ENCODE results near the gene EXOC2. TPM values are rescaled to one million over a fixed set of nuclear protein-coding genes. Genes with fewer than 3 reads are reported as not detected.
"Not testable (repeated sequence)": the region's sequence is repeated elsewhere in the genome, so short reads cannot be mapped to it uniquely, and the experiment has no call there.

The EXOC2 gene
- total and polyA plus RNA-seq, 5 experiments from 2014 or later: 28.6 to 40.3 (median 36.7) TPM

DNA sequence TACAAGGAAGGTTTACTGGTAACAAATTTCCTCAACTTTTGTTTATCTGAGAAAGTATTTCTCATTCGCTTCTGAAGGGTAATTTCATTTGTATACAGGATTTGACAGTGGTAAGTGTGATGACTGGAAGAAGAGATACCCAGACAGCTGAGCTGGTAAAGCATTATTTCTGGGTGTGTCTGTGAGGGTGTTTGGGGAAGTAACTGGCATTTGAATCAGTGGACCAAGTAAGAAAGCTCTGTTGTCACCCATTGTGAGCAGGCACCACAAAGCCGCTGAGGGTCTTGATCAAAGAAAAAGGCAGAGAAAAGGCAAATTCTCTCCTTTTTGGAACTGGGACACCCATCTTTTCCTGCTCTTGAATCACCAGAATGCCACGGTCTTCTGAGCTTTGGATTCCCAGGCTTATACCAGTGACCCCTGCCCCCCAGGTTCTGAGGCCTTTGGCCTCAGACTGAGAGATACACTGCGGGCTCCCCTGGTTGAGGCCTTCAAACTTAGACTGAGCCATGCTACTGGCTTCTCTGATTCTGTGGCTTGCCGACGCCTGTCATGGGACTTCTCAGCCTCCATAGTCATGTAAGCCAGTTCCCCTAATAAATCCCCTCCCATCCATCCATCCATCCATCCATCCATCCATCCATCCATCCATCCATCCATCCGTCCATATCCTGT, 25.5 kb downstream of the EXOC2 start:
- H3K27me3 Mint-ChIP-seq: no peaks in the 10 kb centered on the region
- H3K36me3 Mint-ChIP-seq: peaks cover 11 to 26% (median 22%) of the 10 kb centered on the region in 3 donors
- ATAC-seq (no peak), DNase-seq (no peak)
- no peak overlapping the region for H3K27ac Mint-ChIP-seq
- no peak overlapping the region for H3K4me3 Mint-ChIP-seq
- H3K4me1 Mint-ChIP-seq: peaks cover 25 to 51% (median 39%) of the 10 kb centered on the region in 4 donors
- POLR2A ChIA-PET: no interaction called here
- peaks cover 0 to 34% (median 9%) of the 10 kb centered on the region in 9 donors for H3K9me3 Mint-ChIP-seq

DNA sequence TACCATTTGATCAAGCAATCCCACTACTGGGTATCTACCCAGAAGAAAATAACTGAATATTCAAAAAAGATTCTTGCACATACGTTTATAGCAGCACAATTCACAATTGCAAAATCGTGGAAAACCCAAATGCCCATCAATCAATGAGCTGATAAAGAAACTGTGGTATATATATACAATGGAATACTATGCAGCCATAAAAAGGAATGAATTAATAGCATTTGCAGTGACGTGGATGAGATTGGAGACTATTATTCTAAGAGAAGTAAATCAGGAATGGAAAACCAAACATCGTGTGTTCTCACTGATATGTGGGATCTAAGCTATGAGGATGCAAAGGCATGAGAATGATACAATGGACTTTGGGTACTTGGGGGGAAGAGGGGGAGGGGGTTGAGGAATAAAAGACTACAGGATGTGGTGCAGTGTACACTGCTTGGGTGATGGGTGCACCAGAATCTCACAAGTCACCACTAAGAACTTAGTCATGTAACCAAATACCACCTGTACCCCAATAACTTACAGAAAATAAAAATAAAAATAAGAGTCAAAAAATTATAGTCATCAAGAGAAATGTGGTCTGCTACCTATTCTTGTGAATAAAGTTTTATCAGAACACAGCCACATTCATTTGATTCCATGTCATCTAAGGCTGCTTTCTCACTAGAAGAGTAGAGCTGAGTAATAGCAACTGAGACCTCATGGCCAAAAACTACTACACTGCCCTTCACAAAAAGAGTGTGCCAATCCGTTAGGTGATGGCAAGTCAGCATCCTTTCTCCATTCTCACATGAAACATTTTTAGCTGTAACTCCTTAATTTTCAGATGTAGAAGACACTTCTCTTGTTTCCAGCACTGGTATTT, 27.3 kb downstream of the EXOC2 start:
- no peak for ATAC-seq
- Mint-ChIP-seq H3K27me3 (no peaks in the 10 kb centered on the region), H3K36me3 (peaks cover 5 to 20% (median 19%) of the 10 kb centered on the region in 3 donors), H3K27ac (no peak overlapping the region), H3K4me3 (no peak overlapping the region), H3K9me3 (peaks cover 0 to 27% (median 6%) of the 10 kb centered on the region in 9 donors), H3K4me1 (peaks cover 40 to 63% (median 56%) of the 10 kb centered on the region in 4 donors)
- DNase-seq: no peak
- POLR2A ChIA-PET: no interaction called here

DNA sequence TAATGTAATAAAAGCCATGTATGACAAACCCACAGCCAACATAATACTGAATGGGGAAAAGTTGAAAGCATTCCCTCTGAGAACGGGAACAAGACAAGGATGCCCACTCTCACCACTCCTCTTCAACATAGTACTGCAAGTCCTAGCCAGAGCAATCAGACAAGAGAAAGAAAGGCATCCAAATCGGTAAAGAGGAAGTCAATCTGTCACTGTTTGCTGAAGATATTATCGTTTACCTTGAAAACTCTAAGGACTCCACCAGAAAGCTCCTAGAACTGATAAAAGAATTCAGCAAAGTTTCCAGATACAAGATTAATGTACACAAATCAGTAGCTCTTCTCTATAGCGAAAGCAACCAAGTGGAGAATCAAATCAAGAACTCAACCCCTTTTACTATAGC, 29.2 kb downstream of the EXOC2 start:
- Mint-ChIP-seq H3K4me3 (peak overlapping the region in 8 of 10 donors; percentile 0 to 54 (median 39)), H3K36me3 (peaks cover 5 to 18% (median 12%) of the 10 kb centered on the region in 3 donors), H3K9me3 (peaks cover 0 to 27% (median 6%) of the 10 kb centered on the region in 9 donors), H3K4me1 (peaks cover 54 to 79% (median 67%) of the 10 kb centered on the region in 4 donors), H3K27ac (peak overlapping the region in 5 of 10 donors; percentile 5 to 86 (median 28))
- ATAC-seq, H3K27me3 Mint-ChIP-seq, POLR2A ChIA-PET, DNase-seq: not testable (repeated sequence)

DNA sequence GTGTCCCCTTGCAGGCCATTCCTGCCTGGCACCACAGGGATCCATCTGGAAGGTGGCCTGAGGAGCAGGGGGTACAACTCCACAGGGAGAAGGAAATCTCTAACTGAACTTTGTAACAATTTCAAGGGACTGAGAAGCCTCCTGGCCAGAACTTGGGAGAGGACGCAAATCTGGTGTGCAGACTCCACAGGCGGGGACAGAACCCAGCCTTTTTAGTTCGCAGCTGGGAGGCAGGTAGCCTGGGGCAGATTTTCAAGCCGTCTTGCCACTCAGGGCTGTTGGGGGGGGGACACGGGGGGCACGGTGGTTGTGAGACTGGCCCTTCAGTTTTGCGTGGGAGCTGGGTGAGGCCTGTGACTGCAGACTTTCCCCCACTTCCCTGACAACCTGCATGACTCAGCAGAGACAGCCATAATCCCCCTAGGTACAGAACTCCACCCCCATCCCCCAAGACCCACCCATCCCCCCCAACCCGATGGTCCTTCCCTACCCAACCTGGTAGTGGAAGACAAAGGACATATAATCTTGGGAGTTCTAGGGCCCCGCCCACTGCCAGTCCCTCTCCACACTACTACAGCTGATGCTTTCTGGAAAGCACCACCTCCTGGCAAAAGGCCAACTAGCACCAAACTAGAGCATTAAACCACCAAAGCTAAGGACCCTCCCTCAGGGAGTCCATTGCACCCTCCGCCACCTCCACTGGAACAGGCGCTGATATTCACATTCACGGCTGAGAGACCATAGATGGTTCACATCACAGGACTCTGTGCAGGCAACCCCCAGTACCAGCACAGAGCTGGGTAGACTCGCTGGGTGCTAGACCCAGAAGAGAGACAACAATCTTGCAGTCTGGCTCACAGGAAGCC, 33.0 kb downstream of the EXOC2 start:
- peaks cover 11 to 31% (median 27%) of the 10 kb centered on the region in 3 donors for H3K36me3 Mint-ChIP-seq
- H3K27ac Mint-ChIP-seq: peak overlapping the region; percentile 52 to 89 (median 74)
- H3K27me3 Mint-ChIP-seq: no peaks in the 10 kb centered on the region
- peak in 1 of 2 donors; percentile 47 for ATAC-seq
- H3K4me3 Mint-ChIP-seq: peak overlapping the region in 9 of 10 donors; percentile 13 to 74 (median 66)
- peaks cover 53 to 71% (median 63%) of the 10 kb centered on the region in 4 donors for H3K4me1 Mint-ChIP-seq
- POLR2A ChIA-PET: interaction anchor here (0.6 kb wide), 1 partner anchor 17 kb away, joined by 4 read pairs; no protein-coding TSS in a partner anchor
- peaks cover 0 to 8% (median 2%) of the 10 kb centered on the region in 9 donors for H3K9me3 Mint-ChIP-seq
- peak in 3 of 10 donors; percentile 7 to 21 (median 10) for DNase-seq

DNA sequence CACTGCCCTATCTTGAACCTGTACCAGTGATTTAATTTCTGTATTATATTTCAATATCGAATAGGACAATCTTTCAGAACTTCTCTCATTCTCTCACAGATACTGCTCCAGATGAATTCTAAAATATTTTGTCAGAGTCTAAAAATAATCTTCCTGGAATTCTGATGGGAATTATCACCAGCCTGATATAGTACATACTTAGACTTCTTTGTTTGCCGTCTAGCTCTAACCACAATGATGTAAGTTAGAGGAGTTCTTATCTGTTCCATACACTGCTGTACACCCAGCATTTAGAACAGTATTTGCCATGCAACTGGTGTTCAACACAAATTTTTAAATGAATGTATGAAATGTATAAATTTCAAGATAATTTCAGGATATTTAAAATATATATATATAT, 34.7 kb downstream of the EXOC2 start:
- Mint-ChIP-seq H3K36me3 (peaks cover 17 to 40% (median 38%) of the 10 kb centered on the region in 3 donors), H3K4me3 (peak overlapping the region in 1 of 10 donors; percentile 1), H3K9me3 (peaks cover 0 to 5% (median 0%) of the 10 kb centered on the region in 9 donors), H3K27ac (peak overlapping the region in 4 of 10 donors; percentile 13 to 77 (median 37)), H3K27me3 (no peaks in the 10 kb centered on the region), H3K4me1 (peaks cover 45 to 60% (median 50%) of the 10 kb centered on the region in 4 donors)
- ATAC-seq (no peak), DNase-seq (no peak)
- POLR2A ChIA-PET: no interaction called here

DNA sequence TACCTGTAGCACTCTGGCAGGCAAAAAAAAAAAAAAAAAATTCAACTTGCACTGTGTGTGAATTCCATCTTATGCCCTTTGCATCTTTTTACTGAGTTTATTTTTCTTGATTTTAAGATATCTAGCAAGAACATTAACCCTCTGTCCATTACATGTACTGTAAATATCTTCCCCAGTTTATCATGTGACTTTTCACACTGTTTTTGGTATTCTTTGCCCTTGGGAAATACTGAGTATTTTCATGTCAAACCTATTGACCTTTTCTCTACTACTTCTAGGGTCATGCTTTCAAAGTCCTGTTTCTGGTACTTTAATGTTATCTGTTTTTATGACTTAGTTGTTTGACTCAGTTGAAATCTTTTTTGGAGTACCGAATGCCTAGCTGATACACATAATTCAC, 35.2 kb downstream of the EXOC2 start:
- Mint-ChIP-seq H3K27me3 (no peaks in the 10 kb centered on the region), H3K36me3 (peaks cover 17 to 40% (median 39%) of the 10 kb centered on the region in 3 donors), H3K4me1 (peaks cover 43 to 59% (median 50%) of the 10 kb centered on the region in 4 donors), H3K27ac (peak overlapping the region in 3 of 10 donors; percentile 21 to 77 (median 53)), H3K4me3 (no peak overlapping the region), H3K9me3 (peaks cover 0 to 5% (median 0%) of the 10 kb centered on the region in 9 donors)
- no peak for ATAC-seq
- POLR2A ChIA-PET: no interaction called here
- DNase-seq: no peak

DNA sequence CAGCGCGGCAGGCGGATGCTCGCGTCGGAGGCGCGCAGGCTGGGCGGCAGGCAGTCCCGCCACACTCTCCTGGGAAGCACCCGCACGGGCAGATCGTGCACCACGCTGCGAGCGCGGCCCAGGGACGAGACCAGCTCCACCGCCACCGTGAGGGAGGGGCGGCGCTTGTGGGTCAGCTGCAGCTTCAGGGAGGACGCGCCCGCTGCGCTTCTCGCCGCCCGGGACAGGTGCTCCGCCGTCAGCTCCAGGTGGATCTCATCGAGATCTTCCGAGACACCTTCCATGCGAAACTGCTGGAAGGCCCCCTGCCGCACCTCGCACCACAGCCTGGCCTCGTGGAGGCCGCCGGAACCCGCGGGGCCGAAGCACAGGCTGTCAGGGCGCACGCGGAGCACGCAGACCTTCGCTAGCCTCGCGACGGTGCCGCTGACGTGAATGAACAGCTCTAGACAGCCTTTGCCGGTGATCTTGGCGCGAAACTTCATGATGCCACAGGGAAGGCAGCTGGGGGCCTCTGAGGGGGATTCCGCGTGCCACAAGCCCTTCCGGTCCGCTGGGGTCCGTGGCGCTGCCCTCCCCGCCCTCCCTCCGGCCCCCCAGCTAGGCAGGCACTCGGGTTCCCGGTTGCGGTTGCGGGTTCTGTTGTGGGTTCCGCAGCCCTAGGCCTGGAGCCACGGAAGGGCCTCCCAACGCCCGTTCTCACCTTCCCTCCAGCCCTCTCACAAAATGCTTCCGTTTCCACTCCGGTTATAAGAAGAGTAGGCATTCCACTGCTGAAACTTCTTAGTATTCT, 36.3 kb downstream of the EXOC2 start, which contains the start of gene HUS1B:
Gene HUS1B (minus strand): TSS at position 641 of the 793 bp plus-strand sequence. CDS start 156 bp downstream, at position 485.
- ATAC-seq (no peak), DNase-seq (no peak)
- Mint-ChIP-seq H3K4me1 (peaks cover 33 to 50% (median 42%) of the 10 kb centered on the region in 4 donors), H3K27me3 (no peaks in the 10 kb centered on the region), H3K36me3 (peaks cover 17 to 41% (median 40%) of the 10 kb centered on the region in 3 donors), H3K9me3 (peaks cover 0 to 5% (median 0%) of the 10 kb centered on the region in 9 donors), H3K27ac (peak within 1 kb of the TSS in 3 of 10 donors; percentile 17 to 77 (median 21)), H3K4me3 (no peak within 1 kb of the TSS)
- POLR2A ChIA-PET: no interaction called here

DNA sequence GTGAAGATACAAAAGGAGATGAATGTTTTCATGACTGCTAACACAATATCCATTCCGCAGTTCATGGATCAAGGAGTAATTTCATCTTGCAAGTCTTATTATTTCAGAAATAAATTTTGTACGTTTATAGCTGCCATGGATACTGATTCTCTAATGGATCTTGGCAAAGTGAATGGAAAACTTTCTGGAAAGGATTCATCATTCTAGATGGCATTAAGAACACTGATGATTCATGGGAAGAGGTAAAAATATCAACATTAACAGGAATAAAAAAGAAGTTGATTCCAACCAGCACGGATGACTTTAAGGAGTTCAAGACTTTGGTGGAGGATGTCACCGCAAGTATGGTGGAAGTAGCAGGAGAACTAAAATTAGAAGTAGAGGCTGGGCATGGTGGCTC, 38.8 kb downstream of the EXOC2 start:
- Mint-ChIP-seq H3K27ac (no peak overlapping the region), H3K4me3 (no peak overlapping the region), H3K4me1 (peaks cover 11 to 25% (median 19%) of the 10 kb centered on the region in 4 donors), H3K36me3 (peaks cover 17 to 41% (median 40%) of the 10 kb centered on the region in 3 donors), H3K9me3 (peaks cover 0 to 5% (median 0%) of the 10 kb centered on the region in 9 donors), H3K27me3 (no peaks in the 10 kb centered on the region)
- POLR2A ChIA-PET: no interaction called here
- DNase-seq (no peak), ATAC-seq (no peak)

DNA sequence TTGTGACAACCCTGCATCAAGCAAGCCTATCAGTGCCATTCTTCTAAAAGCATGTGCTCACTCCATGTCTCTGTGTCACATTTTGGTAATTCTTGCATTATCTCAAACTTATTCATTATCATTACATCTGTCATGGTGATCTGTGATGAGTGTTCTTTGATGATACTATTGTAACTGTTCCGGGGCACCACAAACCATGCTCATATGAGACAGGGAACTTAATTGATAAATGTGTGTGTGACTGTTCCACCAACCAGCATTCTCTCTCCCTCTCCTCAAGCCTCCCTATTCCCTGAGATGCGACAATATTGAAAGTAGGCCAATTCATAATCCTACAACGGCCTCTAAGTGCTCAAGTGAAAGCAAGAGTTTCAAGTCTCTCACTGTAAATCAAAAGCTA, 40.1 kb downstream of the EXOC2 start:
- DNase-seq: no peak
- H3K4me1 Mint-ChIP-seq: peaks cover 11 to 19% (median 14%) of the 10 kb centered on the region in 4 donors
- no peak for ATAC-seq
- H3K9me3 Mint-ChIP-seq: peaks cover 0 to 5% (median 0%) of the 10 kb centered on the region in 9 donors
- peaks cover 13 to 39% (median 34%) of the 10 kb centered on the region in 3 donors for H3K36me3 Mint-ChIP-seq
- no peak overlapping the region for H3K4me3 Mint-ChIP-seq
- POLR2A ChIA-PET: no interaction called here
- no peaks in the 10 kb centered on the region for H3K27me3 Mint-ChIP-seq
- H3K27ac Mint-ChIP-seq: no peak overlapping the region

DNA sequence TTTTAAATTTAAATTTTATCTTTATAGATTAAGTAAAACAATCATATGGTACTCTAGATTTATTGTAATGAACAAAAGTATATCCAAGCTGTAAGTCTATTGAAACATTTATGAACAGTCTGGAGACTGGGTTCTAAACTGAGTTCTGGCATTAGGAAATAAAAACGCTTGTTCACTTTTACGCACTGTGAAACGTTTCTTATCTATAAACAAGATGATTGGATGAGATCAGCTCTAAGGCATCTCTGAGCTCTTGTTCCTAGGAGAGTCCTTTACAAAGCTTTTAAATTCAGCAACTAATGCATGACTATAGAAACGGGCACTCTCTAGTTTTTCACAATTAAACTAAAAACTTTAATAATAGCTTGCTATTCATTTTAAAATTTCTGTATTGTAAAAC, 42.8 kb downstream of the EXOC2 start:
- no peaks in the 10 kb centered on the region for H3K27me3 Mint-ChIP-seq
- no peak overlapping the region for H3K27ac Mint-ChIP-seq
- ATAC-seq: no peak
- no peak overlapping the region for H3K4me3 Mint-ChIP-seq
- no peak for DNase-seq
- POLR2A ChIA-PET: interaction anchor here (0.7 kb wide), 1 partner anchor 127 kb away, joined by 4 read pairs; no protein-coding TSS in a partner anchor
- peaks cover 7 to 20% (median 17%) of the 10 kb centered on the region in 3 donors for H3K36me3 Mint-ChIP-seq
- peaks cover 0 to 2% (median 0%) of the 10 kb centered on the region in 9 donors for H3K9me3 Mint-ChIP-seq
- peaks cover 19 to 38% (median 31%) of the 10 kb centered on the region in 4 donors for H3K4me1 Mint-ChIP-seq

DNA sequence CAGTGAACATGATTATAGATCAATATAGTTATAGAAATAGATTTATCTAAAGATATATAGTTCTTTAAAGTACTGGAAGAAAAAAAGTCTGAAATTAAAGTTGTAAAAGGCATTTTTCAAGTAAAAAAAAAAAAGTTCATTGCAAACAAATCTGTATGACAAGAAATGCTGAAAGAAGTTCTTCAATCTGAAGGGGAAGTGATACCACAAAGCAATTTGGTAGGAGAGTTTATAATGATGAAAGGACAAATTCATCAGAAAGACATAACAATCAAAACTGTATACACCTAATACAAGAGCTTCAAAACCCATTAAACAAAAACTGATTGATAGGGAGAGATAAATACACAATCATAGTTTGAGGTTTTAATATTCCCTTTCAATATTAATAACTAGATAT, 50.1 kb downstream of the EXOC2 start:
- POLR2A ChIA-PET: interaction anchor here (0.7 kb wide), 1 partner anchor 18 kb away, joined by 4 read pairs; no protein-coding TSS in a partner anchor
- peaks cover 0 to 11% (median 0%) of the 10 kb centered on the region in 9 donors for H3K9me3 Mint-ChIP-seq
- ATAC-seq (no peak), DNase-seq (no peak)
- H3K27me3 Mint-ChIP-seq: no peaks in the 10 kb centered on the region
- H3K4me1 Mint-ChIP-seq: peaks cover 35 to 73% (median 40%) of the 10 kb centered on the region in 4 donors
- no peak overlapping the region for H3K27ac Mint-ChIP-seq
- peaks cover 0 to 14% (median 11%) of the 10 kb centered on the region in 3 donors for H3K36me3 Mint-ChIP-seq
- no peak overlapping the region for H3K4me3 Mint-ChIP-seq
